K562 (cell line): ENCODE data around the gene TOM1L2. TPM values are rescaled to one million over a fixed set of nuclear protein-coding genes. Genes with fewer than 3 reads are reported as not detected.

ENCODE experiments used
- ATAC-seq: fragments of 200-7000 bp; cut with Tn5 transposase; 3 replicates; pipeline ENCODE4 v1.9.1; 2020; ENCODE audit warnings: moderate library complexity
- BruUV-seq: library from RNA; stranded (reverse); fragments of 400-500 nt; replicated peaks from 2 replicates; lab custom pipeline; 2021; lab: Mats Ljungman, UMichigan
- CTCF ChIA-PET: fragments of 300-600 bp; formaldehyde crosslinking; extraction: SDS; loops from one replicate; lab custom pipeline; 2021; ENCODE audit warnings: low intra/inter-chr PET ratio; lab: Yijun Ruan, JAX
- POLR2A ChIA-PET: fragments of 300-600, 350-650 bp; sonication (Branson Sonifier 250); formaldehyde crosslinking; extraction: SDS; loops from one replicate; lab custom pipeline; 2021; ENCODE audit warnings: antibody characterized with exemption, inconsistent platforms; lab: Yijun Ruan, JAX
- DNase-seq, 4 experiments: peaks; one replicate each; pipeline versions ENCODE4 v3.0.0 to v3.0.0-alpha.2; 2011 to 2018; ENCODE audit warnings: low spot score in 3 of 4, mixed read lengths in 3 of 4; ENCODE audit errors: extremely low read depth in 1 of 4
- FAIRE-seq: peaks from 2 replicates; lab custom pipeline; 2011; peaks lifted over from hg19 to GRCh38; lab: Jason Lieb, UNC
- H2AFZ ChIP-seq: 2 replicates; pipeline ENCODE4 v1.6.0; 2011; ENCODE audit warnings: low read depth, low read length, control low read depth, inconsistent platforms
- H3K27ac ChIP-seq: fragments of 200-600 bp; 3 replicates; pipeline ENCODE4 v1.8.0; 2011; ENCODE audit warnings: low read depth, mild to moderate bottlenecking, control low read depth, inconsistent platforms, low read length, moderate library complexity, mixed read lengths; ENCODE audit errors: extremely low read depth
- H3K27me3 ChIP-seq, 2 experiments: fragments of 300-600 bp in 1 of 2; 2 replicates in 1 of 2; 3 replicates in 1 of 2; pipeline versions ENCODE4 v1.6.0 to v1.8.0; 2011; ENCODE audit warnings: inconsistent platforms in 2 of 2, low read length in 2 of 2, mild to moderate bottlenecking in 1 of 2, mixed read lengths in 1 of 2, moderate library complexity in 1 of 2; ENCODE audit not compliant: control insufficient read depth in 2 of 2, insufficient read depth in 2 of 2
- H3K36me3 ChIP-seq: fragments of 300-600 bp; 3 replicates; pipeline ENCODE4 v1.8.0; 2011; ENCODE audit warnings: mild to moderate bottlenecking, low read length, inconsistent platforms; ENCODE audit not compliant: control insufficient read depth, insufficient read depth
- H3K4me1 ChIP-seq, 2 experiments: fragments of 200-600 bp in 1 of 2; replicated peaks in 1 of 2; 2 replicates in 1 of 2; 3 replicates in 1 of 2; pipeline versions ENCODE4 v1.5.1 to v1.8.0; 2011; ENCODE audit warnings: inconsistent platforms in 2 of 2, low read length in 2 of 2, mild to moderate bottlenecking in 1 of 2, mixed read lengths in 1 of 2, moderate library complexity in 1 of 2; ENCODE audit not compliant: control insufficient read depth in 2 of 2, insufficient read depth in 2 of 2
- H3K4me2 ChIP-seq: 2 replicates; pipeline ENCODE4 v1.6.1; 2011; ENCODE audit warnings: low read length, control low read depth, inconsistent platforms, mixed read lengths; ENCODE audit not compliant: insufficient read depth
- H3K4me3 ChIP-seq: fragments of 200-600 bp; sonication (generic), shearing (Covaris generic); 2 replicates; pipeline ENCODE4 v1.5.1; 2016; ENCODE audit warnings: control low read depth, inconsistent platforms
- H3K79me2 ChIP-seq: fragments of 200-600 bp; 3 replicates; pipeline ENCODE4 v1.8.0; 2011; ENCODE audit warnings: low read length, inconsistent platforms; ENCODE audit not compliant: control insufficient read depth, insufficient read depth
- H3K9ac ChIP-seq, 2 experiments: 2 replicates each; pipeline versions ENCODE4 v1.6.0 to v1.6.1; 2011; ENCODE audit warnings: low read depth in 2 of 2, low read length in 2 of 2, control low read depth in 1 of 2, inconsistent platforms in 1 of 2, mild to moderate bottlenecking in 1 of 2, mixed read lengths in 1 of 2; ENCODE audit not compliant: insufficient read depth in 1 of 2
- H3K9me1 ChIP-seq: one replicate; pipeline ENCODE4 v1.6.0; 2011; ENCODE audit warnings: inconsistent platforms, mild to moderate bottlenecking, low read length, moderate library complexity; ENCODE audit not compliant: control insufficient read depth, insufficient read depth
- H3K9me3 ChIP-seq: replicated peaks from 2 replicates; pipeline ENCODE4 v1.5.1; 2011; ENCODE audit warnings: low read depth, low read length, inconsistent platforms; ENCODE audit not compliant: control insufficient read depth, insufficient read depth
- H4K20me1 ChIP-seq: replicated peaks from 2 replicates; pipeline ENCODE4 v1.6.1; 2011; ENCODE audit warnings: low read length, inconsistent platforms, mixed read lengths; ENCODE audit not compliant: control insufficient read depth, insufficient read depth
- CBX3 ChIP-seq, 2 experiments: IDR thresholded peaks; 1 replicate in 1 of 2; 2 replicates in 1 of 2; pipeline ENCODE4 v1.6.1; 2012; ENCODE audit warnings: inconsistent platforms in 2 of 2, low read length in 2 of 2, borderline replicate concordance in 1 of 2, control low read depth in 1 of 2
- E2F3 ChIP-seq: fragments of 250-450 bp; sonication (Bioruptor Pico); IDR thresholded peaks from 2 replicates; pipeline ENCODE4 v1.4.0; 2020; ENCODE audit warnings: mild to moderate bottlenecking
- GATAD2B ChIP-seq: fragments of 450-650 bp; IDR thresholded peaks from 2 replicates; pipeline ENCODE4 v1.6.1; 2017; ENCODE audit warnings: mild to moderate bottlenecking, borderline replicate concordance
- GTF2A2 ChIP-seq: IDR thresholded peaks from 2 replicates; pipeline ENCODE4 v1.6.1; 2016; ENCODE audit warnings: mild to moderate bottlenecking, missing genetic modification characterization, missing compliant biosample characterization
- MCM7 ChIP-seq, 2 experiments: fragments of 450-650 bp; IDR thresholded peaks; 2 replicates each; pipeline ENCODE4 v1.6.1; 2016 to 2018
- PRDM10 ChIP-seq: fragments of 450-650 bp; IDR thresholded peaks from 2 replicates; pipeline ENCODE4 v1.6.1; 2018; ENCODE audit not compliant: partially characterized antibody
- RAD21 ChIP-seq, 2 experiments: fragments of 250-450 bp in 1 of 2; fragments of 450-650 bp in 1 of 2; sonication (Bioruptor Pico) in 1 of 2; formaldehyde crosslinking in 1 of 2; IDR thresholded peaks in 1 of 2; conservative IDR thresholded peaks in 1 of 2; 2 replicates each; pipeline versions ENCODE4 v1.4.0 to v1.8.0; 2020 to 2022; ENCODE audit warnings: mild to moderate bottlenecking in 2 of 2, moderate library complexity in 1 of 2
- TEAD2 ChIP-seq: fragments of 450-650 bp; IDR thresholded peaks from 2 replicates; pipeline ENCODE4 v1.6.1; 2016; ENCODE audit warnings: missing genetic modification characterization, control low read depth, missing compliant biosample characterization
- USF1 ChIP-seq: sonication (generic); formaldehyde crosslinking; IDR thresholded peaks from 2 replicates; pipeline ENCODE4 v1.9.0; 2022; ENCODE audit warnings: mild to moderate bottlenecking, missing genetic modification reagents
- WGBS: fragments of 100-300 bp; shearing (Covaris generic); methylation state at CpG from one replicate; pipeline ENCODE4 v1.1.6; 2016; ENCODE audit warnings: low coverage, mixed read lengths; ENCODE audit not compliant: insufficient coverage; ENCODE audit errors: missing lambda C conversion rate; 5-methylcytosine and 5-hydroxymethylcytosine counted together
- in situ Hi-C: fragments of 300-500 bp; cut with MboI; formaldehyde crosslinking; loops from 4 replicates; pipeline ENCODE4 v1.15.0; 2018; ENCODE audit warnings: inconsistent platforms, mixed read lengths
- intact Hi-C: fragments of 100-400 bp; cut with micrococcal nuclease; formaldehyde crosslinking; loops from 2 replicates; pipeline ENCODE4 v1.14.2; 2022
- polyA plus RNA-seq, 8 experiments: library from polyadenylated mRNA; depleted of rRNA in 4 of 8; stranded (reverse) in 5 of 8; unstranded in 3 of 8; fragments of >200 nt; fragmentation: Nextera tagmentation in 2 of 8; fragmentation: Illumina TruSeq in 1 of 8; extraction: Ambion mirVana in 2 of 8; extraction: Trizol in 1 of 8; gene quantifications; 2 replicates each; pipeline versions ENCODE4 v1.2.1 to v1.2.3, GENCODE V29; 2011 to 2014; ENCODE audit warnings: inconsistent platforms in 1 of 8, missing spikeins in 1 of 8
- total RNA-seq, 7 experiments: library from RNA; depleted of rRNA in 6 of 7; stranded (reverse); fragments of >200 nt in 6 of 7; fragmentation: Illumina TruSeq in 2 of 7; extraction: Trizol in 2 of 7; gene quantifications; 2 replicates each; pipeline versions ENCODE4 v1.2.1 to v1.2.3, GENCODE V29; 2011 to 2021; ENCODE audit warnings: low replicate concordance in 1 of 7
- TF ChIP-seq, protein P1 (sequence below): fragments of 200-800 bp; sonication (Bioruptor generic); IDR thresholded peaks from 2 replicates; pipeline ENCODE4 v1.6.1; 2017; ENCODE audit warnings: missing genetic modification characterization, missing compliant biosample characterization

The TOM1L2 gene
- total and polyA plus RNA-seq, 9 of the 15 experiments (the other 6 are each of a cell fraction or from before 2014, with no cell fraction given), result 0.07 to 6.0 (median 2.5) TPM

DNA sequence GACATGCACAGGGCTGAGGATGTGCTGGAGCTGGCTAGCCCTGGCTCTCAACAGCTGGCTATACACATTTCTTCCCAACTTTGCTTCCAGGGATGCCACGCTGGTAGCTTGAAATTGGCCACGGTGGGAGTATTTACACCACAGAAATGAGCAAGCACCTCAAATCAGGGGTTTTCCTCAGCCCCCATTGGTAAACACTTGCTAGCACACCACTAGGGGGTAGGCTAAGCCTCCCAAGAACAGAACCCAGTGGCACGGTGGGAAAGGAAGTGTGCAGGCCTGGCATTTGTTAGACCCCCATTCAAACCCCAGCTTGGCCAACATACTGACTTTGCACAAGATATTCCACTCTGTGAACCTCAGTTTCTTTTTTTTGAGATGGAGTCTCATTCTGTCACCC lies 13.4 kb upstream of the TOM1L2 start:
- Histone ChIP-seq H3K79me2 (no peaks in the 10 kb centered on the region), H3K9me3 (no peaks in the 10 kb centered on the region), H3K9ac (no peak overlapping the region), H3K27me3 (peaks cover 0 to 33% of the 10 kb centered on the region in 2 experiments; a peak in 2 of 5 replicates), H3K4me3 (no peak overlapping the region), H2AFZ (no peak overlapping the region), H3K9me1 (no peaks in the 10 kb centered on the region), H3K36me3 (no peaks in the 10 kb centered on the region), H3K27ac (no peak overlapping the region), H4K20me1 (no peaks in the 10 kb centered on the region), H3K4me1 (no peaks in the 10 kb centered on the region; a peak in 2 of 5 replicates), H3K4me2 (no peak overlapping the region)
- WGBS, result 0% methylated on average over 1 of the region's 3 CpGs
- in situ Hi-C loops, result no loop called here
- CTCF ChIA-PET, result interaction anchor here (0.6 kb wide), 1 partner anchor 48 kb away, joined by 3 read pairs; no protein-coding TSS in a partner anchor
- FAIRE-seq, result no peak
- ATAC-seq, result peak; percentile 70; the same call in 2 of the 3 replicates
- DNase-seq, result peak in 1 of 4 experiments; percentile 21
- no TSS peak for BruUV-seq
- POLR2A ChIA-PET, result interaction anchor here (1.1 to 1.2 kb wide), 2 partner anchors 10 to 13 kb away, joined by 4 to 5 read pairs; partner anchors contain the start of genes DRC3 and TOM1L2
- intact Hi-C loops, result loop anchor here (5.0 kb wide), 1 partner anchor 47 kb away; no protein-coding TSS in a partner anchor
- TF ChIP-seq USF1, result no peak
- TF ChIP-seq, protein P1, sequence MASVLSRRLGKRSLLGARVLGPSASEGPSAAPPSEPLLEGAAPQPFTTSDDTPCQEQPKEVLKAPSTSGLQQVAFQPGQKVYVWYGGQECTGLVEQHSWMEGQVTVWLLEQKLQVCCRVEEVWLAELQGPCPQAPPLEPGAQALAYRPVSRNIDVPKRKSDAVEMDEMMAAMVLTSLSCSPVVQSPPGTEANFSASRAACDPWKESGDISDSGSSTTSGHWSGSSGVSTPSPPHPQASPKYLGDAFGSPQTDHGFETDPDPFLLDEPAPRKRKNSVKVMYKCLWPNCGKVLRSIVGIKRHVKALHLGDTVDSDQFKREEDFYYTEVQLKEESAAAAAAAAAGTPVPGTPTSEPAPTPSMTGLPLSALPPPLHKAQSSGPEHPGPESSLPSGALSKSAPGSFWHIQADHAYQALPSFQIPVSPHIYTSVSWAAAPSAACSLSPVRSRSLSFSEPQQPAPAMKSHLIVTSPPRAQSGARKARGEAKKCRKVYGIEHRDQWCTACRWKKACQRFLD, result no peak
- TF ChIP-seq PRDM10, result no peak
- TF ChIP-seq MCM7 (IDR thresholded peaks at IDR 0.05), result no peak
- no peak for TF ChIP-seq GTF2A2 (tag)
- no peak for TF ChIP-seq E2F3 (CRISPR knock-in tag)
- TF ChIP-seq GATAD2B, result no peak
- no peak for TF ChIP-seq CBX3 (IDR thresholded peaks at IDR 0.05; ENCODE audit: borderline replicate concordance in 1 of 2, low read length in 2 of 2)
- peak; percentile 12 to 45; a peak in 2 of 4 replicates for TF ChIP-seq RAD21 (CRISPR knock-in tag; conservative IDR thresholded peaks at IDR 0.05 in 1 of 2, IDR thresholded peaks at IDR 0.05 in 1 of 2)
- TF ChIP-seq TEAD2 (tag), result no peak
